K562 (cell line): Measurements from ENCODE around the gene F11R. TPM values are rescaled to one million over a fixed set of nuclear protein-coding genes. Genes with fewer than 3 reads are reported as not detected.

Experiments
- BCOR ChIP-seq: fragments of 450-650 bp; IDR thresholded peaks from 2 replicates; pipeline ENCODE4 v1.6.1; 2016
- CBX8 ChIP-seq: fragments of 200-600 bp; sonication (generic); IDR thresholded peaks from 2 replicates; pipeline ENCODE4 v1.6.1; 2012; ENCODE audit warnings: borderline replicate concordance, mixed run types, low read depth, mild to moderate bottlenecking, moderate library complexity, mixed read lengths, low read length, control low read depth, inconsistent platforms; ENCODE audit not compliant: poor library complexity, severe bottlenecking; ENCODE audit errors: extremely low read depth
- CREM ChIP-seq: IDR thresholded peaks from 2 replicates; pipeline ENCODE4 v1.6.1; 2014; ENCODE audit warnings: antibody characterized with exemption, low read depth
- KDM5B ChIP-seq: fragments of 200-600 bp; sonication (generic); IDR thresholded peaks from 2 replicates; pipeline ENCODE4 v1.6.1; 2012; ENCODE audit warnings: low read depth, mild to moderate bottlenecking, moderate library complexity, low read length, control low read depth, inconsistent platforms; ENCODE audit not compliant: insufficient replicate concordance
- LARP7 ChIP-seq: fragments of 450-650 bp; IDR thresholded peaks from 2 replicates; pipeline ENCODE4 v1.6.1; 2016
- NBN ChIP-seq: fragments of 450-650 bp; IDR thresholded peaks from 2 replicates; pipeline ENCODE4 v1.6.1; 2016; ENCODE audit warnings: low read depth, mild to moderate bottlenecking
- POLR2AphosphoS5 ChIP-seq: IDR thresholded peaks from 2 replicates; pipeline ENCODE4 v1.6.1; 2011; ENCODE audit warnings: mild to moderate bottlenecking, low read depth, low read length, moderate library complexity; ENCODE audit not compliant: control insufficient read depth, insufficient read depth
- ZNF165 ChIP-seq: fragments of 250-450 bp; sonication (Bioruptor Pico); IDR thresholded peaks from 2 replicates; pipeline ENCODE4 v1.4.0; 2020; ENCODE audit warnings: borderline replicate concordance
- ZNF197 ChIP-seq: fragments of 200-800 bp; sonication (Bioruptor generic); IDR thresholded peaks from 2 replicates; pipeline ENCODE4 v1.6.1; 2016; ENCODE audit warnings: low read depth, missing genetic modification characterization, missing compliant biosample characterization
- ZNF232 ChIP-seq: sonication (generic); formaldehyde crosslinking; IDR thresholded peaks from 2 replicates; pipeline ENCODE4 v1.8.0; 2022; ENCODE audit warnings: mild to moderate bottlenecking, missing genetic modification reagents
- ZNF354B ChIP-seq: fragments of 250-450 bp; sonication (Bioruptor Pico); IDR thresholded peaks from 2 replicates; pipeline ENCODE4 v1.4.0; 2020
- polyA plus RNA-seq, 8 experiments: library from polyadenylated mRNA; depleted of rRNA in 4 of 8; stranded (reverse) in 5 of 8; unstranded in 3 of 8; fragments of >200 nt; fragmentation: Nextera tagmentation in 2 of 8; fragmentation: Illumina TruSeq in 1 of 8; extraction: Ambion mirVana in 2 of 8; extraction: Trizol in 1 of 8; gene quantifications; 2 replicates each; pipeline versions ENCODE4 v1.2.1 to v1.2.3, GENCODE V29; 2011 to 2014; ENCODE audit warnings: inconsistent platforms in 1 of 8, missing spikeins in 1 of 8
- total RNA-seq, 7 experiments: library from RNA; depleted of rRNA in 6 of 7; stranded (reverse); fragments of >200 nt in 6 of 7; fragmentation: Illumina TruSeq in 2 of 7; extraction: Trizol in 2 of 7; gene quantifications; 2 replicates each; pipeline versions ENCODE4 v1.2.1 to v1.2.3, GENCODE V29; 2011 to 2021; ENCODE audit warnings: low replicate concordance in 1 of 7
- TF ChIP-seq, protein P1 (sequence below), 2 experiments: fragments of 450-650 bp in 1 of 2; sonication (generic) in 1 of 2; formaldehyde crosslinking; conservative IDR thresholded peaks; 2 replicates each; pipeline versions ENCODE4 v1.4.0 to v1.8.1; 2020 to 2022; ENCODE audit warnings: mild to moderate bottlenecking in 1 of 2, missing genetic modification reagents in 1 of 2
- TF ChIP-seq, protein P2 (sequence below): IDR thresholded peaks from 2 replicates; pipeline ENCODE4 v1.6.1; 2012; ENCODE audit warnings: low read depth, low read length, improper control_type of control experiment, borderline replicate concordance
- TF ChIP-seq, protein P3 (sequence below), 2 experiments: fragments of 450-650 bp; conservative IDR thresholded peaks; 2 replicates each; pipeline ENCODE4 v1.6.1; 2017; ENCODE audit warnings: mild to moderate bottlenecking in 2 of 2, moderate library complexity in 2 of 2
- TF ChIP-seq, protein P4 (sequence below): sonication (generic); formaldehyde crosslinking; IDR thresholded peaks from 2 replicates; pipeline ENCODE4 v1.8.0; 2022; ENCODE audit warnings: missing genetic modification reagents, mild to moderate bottlenecking, borderline replicate concordance
- TF ChIP-seq, protein P5 (sequence below): fragments of 450-650 bp; IDR thresholded peaks from 2 replicates; pipeline ENCODE4 v1.6.1; 2017; ENCODE audit warnings: antibody characterized with exemption, mild to moderate bottlenecking

The F11R gene
- total and polyA plus RNA-seq, 9 of the 15 experiments (the other 6 are each of a cell fraction or from before 2014, with no cell fraction given): 27.4 to 187 (median 52.5) TPM

DNA sequence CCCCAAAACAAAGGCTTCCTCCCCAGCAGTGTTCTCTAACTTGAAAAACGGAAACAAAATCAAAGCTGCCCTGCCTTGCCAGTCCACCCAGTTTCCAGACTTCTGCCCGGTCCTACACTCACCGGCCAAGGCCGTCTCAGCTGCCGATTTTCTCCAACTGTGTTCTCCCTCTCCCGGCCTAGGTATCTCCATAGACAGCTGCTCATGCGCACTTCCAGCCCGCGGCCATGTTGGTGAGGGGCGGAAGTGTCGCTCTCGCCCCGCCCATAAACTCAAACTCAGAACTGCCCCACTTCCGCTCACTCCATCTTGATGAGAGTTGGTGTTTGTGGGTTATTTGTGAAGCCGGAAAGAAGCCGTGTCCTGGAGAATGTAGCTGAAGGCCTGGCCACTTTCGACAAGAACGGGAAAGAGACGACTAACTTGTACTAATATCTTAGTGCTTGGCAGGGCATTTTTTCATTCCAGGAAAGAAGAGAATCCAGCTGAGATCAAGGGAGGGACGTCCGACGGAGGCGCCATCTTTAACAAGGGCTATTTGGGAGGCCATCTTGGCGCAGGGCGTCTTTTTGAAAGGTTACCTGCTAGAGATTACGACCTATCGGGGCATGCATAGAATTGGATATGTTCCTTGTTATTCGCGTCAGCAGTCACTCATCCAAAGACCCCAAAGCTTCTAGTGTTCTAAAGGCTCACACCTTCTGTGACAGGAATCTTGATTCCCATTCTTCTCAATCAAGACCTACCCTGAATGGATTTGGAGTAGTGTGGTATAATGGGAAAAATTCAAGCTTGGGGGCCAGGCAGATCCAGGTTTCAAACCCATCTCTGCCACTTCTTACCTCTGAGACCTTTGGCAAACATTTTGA is 25.0 kb upstream of the F11R start, which contains the start of gene USF1 (continued):
- TF ChIP-seq, protein P1, sequence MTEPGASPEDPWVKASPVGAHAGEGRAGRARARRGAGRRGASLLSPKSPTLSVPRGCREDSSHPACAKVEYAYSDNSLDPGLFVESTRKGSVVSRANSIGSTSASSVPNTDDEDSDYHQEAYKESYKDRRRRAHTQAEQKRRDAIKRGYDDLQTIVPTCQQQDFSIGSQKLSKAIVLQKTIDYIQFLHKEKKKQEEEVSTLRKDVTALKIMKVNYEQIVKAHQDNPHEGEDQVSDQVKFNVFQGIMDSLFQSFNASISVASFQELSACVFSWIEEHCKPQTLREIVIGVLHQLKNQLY (CRISPR knock-in tag; conservative IDR thresholded peaks at IDR 0.05): no peak
- TF ChIP-seq CREM (peak; percentile 83), NBN (peak; percentile 64; the same call in 1 of the 2 replicates), ZNF165 (CRISPR knock-in tag) (no peak), ZNF232 (CRISPR knock-in tag) (no peak), KDM5B (peak; percentile 78), BCOR (no peak), CBX8 (no peak), ZNF354B (no peak), LARP7 (no peak), ZNF197 (CRISPR knock-in tag) (peak; percentile 84), POLR2AphosphoS5 (peak; percentile 95)
- TF ChIP-seq, protein P2, sequence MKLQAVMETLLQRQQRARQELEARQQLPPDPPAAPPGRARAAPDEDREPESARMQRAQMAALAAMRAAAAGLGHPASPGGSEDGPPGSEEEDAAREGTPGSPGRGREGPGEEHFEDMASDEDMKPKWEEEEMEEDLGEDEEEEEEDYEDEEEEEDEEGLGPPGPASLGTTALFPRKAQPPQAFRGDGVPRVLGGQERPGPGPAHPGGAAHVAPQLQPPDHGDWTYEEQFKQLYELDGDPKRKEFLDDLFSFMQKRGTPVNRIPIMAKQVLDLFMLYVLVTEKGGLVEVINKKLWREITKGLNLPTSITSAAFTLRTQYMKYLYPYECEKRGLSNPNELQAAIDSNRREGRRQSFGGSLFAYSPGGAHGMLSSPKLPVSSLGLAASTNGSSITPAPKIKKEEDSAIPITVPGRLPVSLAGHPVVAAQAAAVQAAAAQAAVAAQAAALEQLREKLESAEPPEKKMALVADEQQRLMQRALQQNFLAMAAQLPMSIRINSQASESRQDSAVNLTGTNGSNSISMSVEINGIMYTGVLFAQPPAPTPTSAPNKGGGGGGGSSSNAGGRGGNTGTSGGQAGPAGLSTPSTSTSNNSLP: no peak
- TF ChIP-seq, protein P3, sequence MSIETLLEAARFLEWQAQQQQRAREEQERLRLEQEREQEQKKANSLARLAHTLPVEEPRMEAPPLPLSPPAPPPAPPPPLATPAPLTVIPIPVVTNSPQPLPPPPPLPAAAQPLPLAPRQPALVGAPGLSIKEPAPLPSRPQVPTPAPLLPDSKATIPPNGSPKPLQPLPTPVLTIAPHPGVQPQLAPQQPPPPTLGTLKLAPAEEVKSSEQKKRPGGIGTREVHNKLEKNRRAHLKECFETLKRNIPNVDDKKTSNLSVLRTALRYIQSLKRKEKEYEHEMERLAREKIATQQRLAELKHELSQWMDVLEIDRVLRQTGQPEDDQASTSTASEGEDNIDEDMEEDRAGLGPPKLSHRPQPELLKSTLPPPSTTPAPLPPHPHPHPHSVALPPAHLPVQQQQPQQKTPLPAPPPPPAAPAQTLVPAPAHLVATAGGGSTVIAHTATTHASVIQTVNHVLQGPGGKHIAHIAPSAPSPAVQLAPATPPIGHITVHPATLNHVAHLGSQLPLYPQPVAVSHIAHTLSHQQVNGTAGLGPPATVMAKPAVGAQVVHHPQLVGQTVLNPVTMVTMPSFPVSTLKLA (conservative IDR thresholded peaks at IDR 0.05): no peak; a peak in 2 of 4 replicates
- TF ChIP-seq, protein P4, sequence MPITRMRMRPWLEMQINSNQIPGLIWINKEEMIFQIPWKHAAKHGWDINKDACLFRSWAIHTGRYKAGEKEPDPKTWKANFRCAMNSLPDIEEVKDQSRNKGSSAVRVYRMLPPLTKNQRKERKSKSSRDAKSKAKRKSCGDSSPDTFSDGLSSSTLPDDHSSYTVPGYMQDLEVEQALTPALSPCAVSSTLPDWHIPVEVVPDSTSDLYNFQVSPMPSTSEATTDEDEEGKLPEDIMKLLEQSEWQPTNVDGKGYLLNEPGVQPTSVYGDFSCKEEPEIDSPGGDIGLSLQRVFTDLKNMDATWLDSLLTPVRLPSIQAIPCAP (CRISPR knock-in tag): peak; percentile 30; the same call in 1 of the 2 replicates
- TF ChIP-seq, protein P5, sequence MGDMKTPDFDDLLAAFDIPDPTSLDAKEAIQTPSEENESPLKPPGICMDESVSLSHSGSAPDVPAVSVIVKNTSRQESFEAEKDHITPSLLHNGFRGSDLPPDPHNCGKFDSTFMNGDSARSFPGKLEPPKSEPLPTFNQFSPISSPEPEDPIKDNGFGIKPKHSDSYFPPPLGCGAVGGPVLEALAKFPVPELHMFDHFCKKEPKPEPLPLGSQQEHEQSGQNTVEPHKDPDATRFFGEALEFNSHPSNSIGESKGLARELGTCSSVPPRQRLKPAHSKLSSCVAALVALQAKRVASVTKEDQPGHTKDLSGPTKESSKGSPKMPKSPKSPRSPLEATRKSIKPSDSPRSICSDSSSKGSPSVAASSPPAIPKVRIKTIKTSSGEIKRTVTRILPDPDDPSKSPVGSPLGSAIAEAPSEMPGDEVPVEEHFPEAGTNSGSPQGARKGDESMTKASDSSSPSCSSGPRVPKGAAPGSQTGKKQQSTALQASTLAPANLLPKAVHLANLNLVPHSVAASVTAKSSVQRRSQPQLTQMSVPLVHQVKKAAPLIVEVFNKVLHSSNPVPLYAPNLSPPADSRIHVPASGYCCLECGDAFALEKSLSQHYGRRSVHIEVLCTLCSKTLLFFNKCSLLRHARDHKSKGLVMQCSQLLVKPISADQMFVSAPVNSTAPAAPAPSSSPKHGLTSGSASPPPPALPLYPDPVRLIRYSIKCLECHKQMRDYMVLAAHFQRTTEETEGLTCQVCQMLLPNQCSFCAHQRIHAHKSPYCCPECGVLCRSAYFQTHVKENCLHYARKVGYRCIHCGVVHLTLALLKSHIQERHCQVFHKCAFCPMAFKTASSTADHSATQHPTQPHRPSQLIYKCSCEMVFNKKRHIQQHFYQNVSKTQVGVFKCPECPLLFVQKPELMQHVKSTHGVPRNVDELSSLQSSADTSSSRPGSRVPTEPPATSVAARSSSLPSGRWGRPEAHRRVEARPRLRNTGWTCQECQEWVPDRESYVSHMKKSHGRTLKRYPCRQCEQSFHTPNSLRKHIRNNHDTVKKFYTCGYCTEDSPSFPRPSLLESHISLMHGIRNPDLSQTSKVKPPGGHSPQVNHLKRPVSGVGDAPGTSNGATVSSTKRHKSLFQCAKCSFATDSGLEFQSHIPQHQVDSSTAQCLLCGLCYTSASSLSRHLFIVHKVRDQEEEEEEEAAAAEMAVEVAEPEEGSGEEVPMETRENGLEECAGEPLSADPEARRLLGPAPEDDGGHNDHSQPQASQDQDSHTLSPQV: peak; percentile 28; the same call in 1 of the 2 replicates
